ENCODE measurements around the gene NR3C2.

GRCh38 chr4:148159793-148160192 lies 282.4 kb downstream of the NR3C2 start:
- TF ChIP-seq CTCF (IDR thresholded peaks at IDR 0.05): no peak
- TF ChIP-seq POLR2A (IDR thresholded peaks at IDR 0.05): no peak

All from testis (tissue), 2 donors.